ENCODE data around the gene WDR83. TPM values are rescaled to one million over a fixed set of nuclear protein-coding genes. Genes with fewer than 3 reads are reported as not detected.

The WDR83 gene
- total RNA-seq, 1 donor from 2014 or later: 19.0 TPM

DNA sequence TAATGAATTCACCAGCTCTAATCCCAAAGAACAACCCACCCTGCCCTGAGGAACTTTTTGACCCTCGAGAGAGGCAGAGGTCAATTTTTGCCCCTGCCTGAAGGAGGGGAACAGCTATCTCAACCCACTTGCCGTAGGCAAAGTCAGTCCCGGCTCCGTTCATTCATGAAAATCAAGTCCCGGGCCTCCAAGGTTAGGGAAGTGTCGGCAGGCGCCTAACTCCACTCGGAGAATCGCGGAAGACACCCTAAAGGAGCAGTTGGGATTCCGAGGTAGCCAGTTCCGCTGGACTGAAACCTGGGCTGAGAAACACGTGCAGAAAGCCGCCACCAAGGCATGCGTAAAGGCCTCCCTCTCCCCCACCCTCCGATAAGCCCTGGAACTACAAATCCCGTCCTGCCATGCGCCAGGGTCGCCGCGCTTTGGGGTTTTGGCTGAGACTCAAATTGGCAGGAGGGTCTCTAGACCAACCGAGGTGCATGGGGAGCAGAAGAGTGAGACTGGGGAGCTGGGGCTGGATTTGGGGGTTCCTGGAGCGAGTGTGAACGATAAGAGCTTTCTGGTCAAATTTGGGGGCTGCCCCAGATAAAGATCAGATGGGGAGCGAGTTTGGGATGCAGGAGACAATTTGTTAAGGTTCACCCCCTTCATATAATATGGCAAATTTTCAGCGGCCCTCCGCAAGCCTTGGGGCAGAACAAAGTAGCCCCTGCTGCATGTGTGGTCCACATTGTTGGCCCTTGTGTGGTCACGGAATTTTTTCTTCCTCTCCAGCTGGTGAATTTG, 57.2 kb downstream of the WDR83 start, which contains the start of gene TNPO2:
TNPO2 (minus strand) TSS at position 292 of the 786 bp plus-strand sequence. CDS start 2,955 bp downstream, outside the sequence.
- Mint-ChIP-seq H3K36me3 (ENCODE audit: low read depth) (peaks cover 15% of the 10 kb centered on the region), H3K4me3 (peak within 1 kb of the TSS; percentile 100), H3K27ac (ENCODE audit: unreplicated experiment) (peak within 1 kb of the TSS; percentile 100), H3K9me3 (no peaks in the 10 kb centered on the region), H3K4me1 (peaks cover 40% of the 10 kb centered on the region), H3K27me3 (ENCODE audit: low read depth) (peaks cover 10% of the 10 kb centered on the region)
- TF ChIP-seq, protein P1, sequence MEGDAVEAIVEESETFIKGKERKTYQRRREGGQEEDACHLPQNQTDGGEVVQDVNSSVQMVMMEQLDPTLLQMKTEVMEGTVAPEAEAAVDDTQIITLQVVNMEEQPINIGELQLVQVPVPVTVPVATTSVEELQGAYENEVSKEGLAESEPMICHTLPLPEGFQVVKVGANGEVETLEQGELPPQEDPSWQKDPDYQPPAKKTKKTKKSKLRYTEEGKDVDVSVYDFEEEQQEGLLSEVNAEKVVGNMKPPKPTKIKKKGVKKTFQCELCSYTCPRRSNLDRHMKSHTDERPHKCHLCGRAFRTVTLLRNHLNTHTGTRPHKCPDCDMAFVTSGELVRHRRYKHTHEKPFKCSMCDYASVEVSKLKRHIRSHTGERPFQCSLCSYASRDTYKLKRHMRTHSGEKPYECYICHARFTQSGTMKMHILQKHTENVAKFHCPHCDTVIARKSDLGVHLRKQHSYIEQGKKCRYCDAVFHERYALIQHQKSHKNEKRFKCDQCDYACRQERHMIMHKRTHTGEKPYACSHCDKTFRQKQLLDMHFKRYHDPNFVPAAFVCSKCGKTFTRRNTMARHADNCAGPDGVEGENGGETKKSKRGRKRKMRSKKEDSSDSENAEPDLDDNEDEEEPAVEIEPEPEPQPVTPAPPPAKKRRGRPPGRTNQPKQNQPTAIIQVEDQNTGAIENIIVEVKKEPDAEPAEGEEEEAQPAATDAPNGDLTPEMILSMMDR (conservative IDR thresholded peaks at IDR 0.05): no peak
- peak; percentile 67 for DNase-seq (ENCODE audit: low read depth, low spot score)

Other genes starting within 250 kb of the WDR83 start
- gene ZNF443, start 225.8 kb upstream of the WDR83 start, total RNA-seq: 9.9 and 10.3 TPM in 2 replicates
- gene ZNF709, start 182.0 kb upstream of the WDR83 start, total RNA-seq: 8.8 and 8.9 TPM in 2 replicates
- 9.9 and 10.7 TPM in 2 replicates for gene ZNF564, start 115.3 kb upstream of the WDR83 start, total RNA-seq
- gene ZNF490, start 56.0 kb upstream of the WDR83 start, total RNA-seq: 10.3 and 12.2 TPM in 2 replicates
- 18.9 and 22.4 TPM in 2 replicates for gene ZNF791, start 55.9 kb upstream of the WDR83 start, total RNA-seq
- gene MAN2B1, start 65 bp upstream of the WDR83 start, total RNA-seq: 99.8 and 103 TPM in 2 replicates
- 98.8 and 106 TPM in 2 replicates for gene DHPS, start 15.1 kb downstream of the WDR83 start, total RNA-seq
- gene GNG14, start 21.2 kb downstream of the WDR83 start, total RNA-seq: not detected in 2 replicates
- 15.9 and 16.0 TPM in 2 replicates for gene FBXW9, start 29.8 kb downstream of the WDR83 start, total RNA-seq
- gene TNPO2, start 57.1 kb downstream of the WDR83 start, total RNA-seq: 127 and 138 TPM in 2 replicates
- 233 and 246 TPM in 2 replicates for gene TRIR, start 67.9 kb downstream of the WDR83 start, total RNA-seq
- 72.5 and 75.9 TPM in 2 replicates for gene GET3, start 70.7 kb downstream of the WDR83 start, total RNA-seq
- not detected in 2 replicates for gene BEST2, start 85.0 kb downstream of the WDR83 start, total RNA-seq
- gene HOOK2, start 108.7 kb downstream of the WDR83 start, total RNA-seq: 27.9 and 28.8 TPM in 2 replicates
- 9.3 and 9.6 TPM in 2 replicates for gene JUNB, start 124.7 kb downstream of the WDR83 start, total RNA-seq
- 651 and 672 TPM in 2 replicates for gene PRDX2, start 135.0 kb downstream of the WDR83 start, total RNA-seq
- 34.7 and 49.1 TPM in 2 replicates for gene THSD8, start 135.3 kb downstream of the WDR83 start, total RNA-seq
- gene RNASEH2A, start 139.8 kb downstream of the WDR83 start, total RNA-seq: 74.5 and 87.4 TPM in 2 replicates
- gene RTBDN, start 167.8 kb downstream of the WDR83 start, total RNA-seq: 0.36 TPM in 1 of 2 replicates, not detected in the other
- gene MAST1, start 171.7 kb downstream of the WDR83 start, total RNA-seq: 16.7 and 17.7 TPM in 2 replicates
- 8.6 and 11.2 TPM in 2 replicates for gene DNASE2, start 214.6 kb downstream of the WDR83 start, total RNA-seq
- 0.18 TPM in 1 of 2 replicates, not detected in the other for gene KLF1, start 220.4 kb downstream of the WDR83 start, total RNA-seq
- 46.7 and 48.3 TPM in 2 replicates for gene GCDH, start 224.4 kb downstream of the WDR83 start, total RNA-seq

All from neural crest cell (in vitro differentiated cells).